HEK293 (cell line): ENCODE results near the gene STRN4.

Source experiments
- BCL11A ChIP-seq: fragments of 450-650 bp; formaldehyde crosslinking; IDR thresholded peaks from 2 replicates; pipeline ENCODE4 v1.5.1; 2016; ENCODE audit warnings: low read depth, missing biosample characterization, missing genetic modification characterization
- KLF16 ChIP-seq: fragments of 450-650 bp; formaldehyde crosslinking; IDR thresholded peaks from 2 replicates; pipeline ENCODE4 v1.5.1; 2017; ENCODE audit warnings: missing biosample characterization, missing genetic modification characterization
- OVOL3 ChIP-seq: fragments of 450-650 bp; formaldehyde crosslinking; IDR thresholded peaks from 2 replicates; pipeline ENCODE4 v1.5.1; 2016; ENCODE audit warnings: missing biosample characterization, missing genetic modification characterization
- SETDB1 ChIP-seq: IDR thresholded peaks from one replicate; pipeline ENCODE4 v1.6.1; 2017; ENCODE audit warnings: mild to moderate bottlenecking, low read length, moderate library complexity, mixed read lengths; ENCODE audit not compliant: insufficient read length
- SP2 ChIP-seq: fragments of 450-650 bp; formaldehyde crosslinking; IDR thresholded peaks from 2 replicates; pipeline ENCODE4 v1.5.1; 2016; ENCODE audit warnings: missing biosample characterization, missing genetic modification characterization
- TCF7L2 ChIP-seq: IDR thresholded peaks from 2 replicates; pipeline ENCODE4 v1.6.1; 2011; ENCODE audit warnings: low read depth, mild to moderate bottlenecking, inconsistent platforms, low read length, moderate library complexity, borderline replicate concordance
- TRIM28 ChIP-seq: IDR thresholded peaks from 2 replicates; pipeline ENCODE4 v1.6.1; 2011; ENCODE audit warnings: low read length, control low read depth, borderline replicate concordance
- YY1 ChIP-seq: fragments of 450-650 bp; formaldehyde crosslinking; IDR thresholded peaks from 2 replicates; pipeline ENCODE4 v1.5.1; 2018; ENCODE audit warnings: missing biosample characterization, missing genetic modification characterization
- YY2 ChIP-seq: fragments of 450-650 bp; formaldehyde crosslinking; IDR thresholded peaks from 2 replicates; pipeline ENCODE4 v1.5.1; 2016; ENCODE audit warnings: missing biosample characterization, missing genetic modification characterization
- ZBTB8A ChIP-seq: fragments of 450-650 bp; formaldehyde crosslinking; IDR thresholded peaks from 2 replicates; pipeline ENCODE4 v1.5.1; 2016; ENCODE audit warnings: missing biosample characterization, missing genetic modification characterization
- ZNF184 ChIP-seq: fragments of 450-650 bp; IDR thresholded peaks from 2 replicates; pipeline ENCODE4 v1.5.1; 2018; ENCODE audit warnings: missing biosample characterization, mild to moderate bottlenecking, missing genetic modification characterization
- ZNF19 ChIP-seq: fragments of 450-650 bp; formaldehyde crosslinking; IDR thresholded peaks from 2 replicates; pipeline ENCODE4; 2016; ENCODE audit warnings: missing biosample characterization, missing genetic modification characterization, low read depth
- ZNF221 ChIP-seq: fragments of 450-650 bp; formaldehyde crosslinking; IDR thresholded peaks from 2 replicates; pipeline ENCODE4 v1.5.1; 2017; ENCODE audit warnings: missing biosample characterization, missing genetic modification characterization, borderline replicate concordance
- ZNF24 ChIP-seq: fragments of 450-650 bp; formaldehyde crosslinking; IDR thresholded peaks from 2 replicates; pipeline ENCODE4 v1.5.1; 2016; ENCODE audit warnings: missing biosample characterization, missing genetic modification characterization
- ZNF280C ChIP-seq: fragments of 450-650 bp; formaldehyde crosslinking; IDR thresholded peaks from 2 replicates; pipeline ENCODE4 v1.5.1; 2016; ENCODE audit warnings: missing biosample characterization, missing genetic modification characterization
- ZNF280D ChIP-seq: fragments of 450-650 bp; formaldehyde crosslinking; IDR thresholded peaks from 2 replicates; pipeline ENCODE4 v1.5.1; 2016; ENCODE audit warnings: missing biosample characterization, missing genetic modification characterization
- ZNF350 ChIP-seq: fragments of 450-650 bp; formaldehyde crosslinking; IDR thresholded peaks from 2 replicates; pipeline ENCODE4 v1.5.0; 2017; ENCODE audit warnings: missing biosample characterization, mild to moderate bottlenecking, missing genetic modification characterization
- ZNF426 ChIP-seq: fragments of 450-650 bp; formaldehyde crosslinking; IDR thresholded peaks from 2 replicates; pipeline ENCODE4 v1.5.1; 2017; ENCODE audit warnings: missing biosample characterization, missing genetic modification characterization, mild to moderate bottlenecking, inconsistent platforms, moderate library complexity
- ZNF488 ChIP-seq: fragments of 450-650 bp; formaldehyde crosslinking; IDR thresholded peaks from 2 replicates; pipeline ENCODE4 v1.5.1; 2016; ENCODE audit warnings: missing biosample characterization, missing genetic modification characterization
- ZNF510 ChIP-seq: fragments of 450-650 bp; formaldehyde crosslinking; IDR thresholded peaks from 2 replicates; pipeline ENCODE4 v1.5.1; 2018; ENCODE audit warnings: mild to moderate bottlenecking, missing genetic modification characterization, missing biosample characterization; ENCODE audit not compliant: insufficient replicate concordance
- ZNF549 ChIP-seq: fragments of 450-650 bp; IDR thresholded peaks from 2 replicates; pipeline ENCODE4 v1.5.1; 2018; ENCODE audit warnings: missing biosample characterization, missing genetic modification characterization, mild to moderate bottlenecking, inconsistent platforms, moderate library complexity
- ZNF596 ChIP-seq: fragments of 450-650 bp; IDR thresholded peaks from 2 replicates; pipeline ENCODE4 v1.5.0; 2018; ENCODE audit warnings: missing biosample characterization, mild to moderate bottlenecking, missing genetic modification characterization, moderate library complexity
- ZNF610 ChIP-seq: fragments of 450-650 bp; formaldehyde crosslinking; IDR thresholded peaks from 2 replicates; pipeline ENCODE4 v1.5.1; 2016; ENCODE audit warnings: missing biosample characterization, missing genetic modification characterization, borderline replicate concordance
- ZNF670 ChIP-seq: fragments of 450-650 bp; formaldehyde crosslinking; IDR thresholded peaks from 2 replicates; pipeline ENCODE4 v1.5.1; 2016; ENCODE audit warnings: missing biosample characterization, missing genetic modification characterization, low read depth
- ZNF677 ChIP-seq: fragments of 450-650 bp; IDR thresholded peaks from 2 replicates; pipeline ENCODE4 v1.5.0; 2018; ENCODE audit warnings: missing biosample characterization, mild to moderate bottlenecking, missing genetic modification characterization, moderate library complexity
- ZNF785 ChIP-seq: fragments of 450-650 bp; formaldehyde crosslinking; IDR thresholded peaks from 2 replicates; pipeline ENCODE4 v1.5.1; 2016; ENCODE audit warnings: missing biosample characterization, missing genetic modification characterization
- ZSCAN16 ChIP-seq: fragments of 450-650 bp; formaldehyde crosslinking; IDR thresholded peaks from 2 replicates; pipeline ENCODE4 v1.5.1; 2016; ENCODE audit warnings: missing biosample characterization, missing genetic modification characterization
- TF ChIP-seq, protein P1 (sequence below): fragments of 450-650 bp; formaldehyde crosslinking; IDR thresholded peaks from 2 replicates; pipeline ENCODE4 v1.5.1; 2016; ENCODE audit warnings: missing biosample characterization, missing genetic modification characterization
- TF ChIP-seq, protein P2 (sequence below): fragments of 450-650 bp; formaldehyde crosslinking; IDR thresholded peaks from 2 replicates; pipeline ENCODE4 v1.5.1; 2016; ENCODE audit warnings: missing biosample characterization, missing genetic modification characterization, borderline replicate concordance
- TF ChIP-seq, protein P3 (sequence below): sonication (generic); formaldehyde crosslinking; IDR thresholded peaks from 2 replicates; pipeline ENCODE4 v1.8.1; 2022; ENCODE audit warnings: mild to moderate bottlenecking, moderate library complexity, missing genetic modification reagents

Gene STRN4

GRCh38 chr19:46745521-46746280 lies 549 bp downstream of the STRN4 start, which contains the start of gene FKRP (continued):
- no peak for TF ChIP-seq ZNF280D (tag by site-specific recombination)
- no peak for TF ChIP-seq ZSCAN16 (tag by site-specific recombination)
- TF ChIP-seq ZNF488 (tag by site-specific recombination) = no peak
- TF ChIP-seq, protein P1, sequence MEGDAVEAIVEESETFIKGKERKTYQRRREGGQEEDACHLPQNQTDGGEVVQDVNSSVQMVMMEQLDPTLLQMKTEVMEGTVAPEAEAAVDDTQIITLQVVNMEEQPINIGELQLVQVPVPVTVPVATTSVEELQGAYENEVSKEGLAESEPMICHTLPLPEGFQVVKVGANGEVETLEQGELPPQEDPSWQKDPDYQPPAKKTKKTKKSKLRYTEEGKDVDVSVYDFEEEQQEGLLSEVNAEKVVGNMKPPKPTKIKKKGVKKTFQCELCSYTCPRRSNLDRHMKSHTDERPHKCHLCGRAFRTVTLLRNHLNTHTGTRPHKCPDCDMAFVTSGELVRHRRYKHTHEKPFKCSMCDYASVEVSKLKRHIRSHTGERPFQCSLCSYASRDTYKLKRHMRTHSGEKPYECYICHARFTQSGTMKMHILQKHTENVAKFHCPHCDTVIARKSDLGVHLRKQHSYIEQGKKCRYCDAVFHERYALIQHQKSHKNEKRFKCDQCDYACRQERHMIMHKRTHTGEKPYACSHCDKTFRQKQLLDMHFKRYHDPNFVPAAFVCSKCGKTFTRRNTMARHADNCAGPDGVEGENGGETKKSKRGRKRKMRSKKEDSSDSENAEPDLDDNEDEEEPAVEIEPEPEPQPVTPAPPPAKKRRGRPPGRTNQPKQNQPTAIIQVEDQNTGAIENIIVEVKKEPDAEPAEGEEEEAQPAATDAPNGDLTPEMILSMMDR = no peak
- no peak for TF ChIP-seq ZNF610
- no peak for TF ChIP-seq ZNF24 (tag by site-specific recombination)
- no peak for TF ChIP-seq OVOL3 (tag by site-specific recombination)
- TF ChIP-seq, protein P2, sequence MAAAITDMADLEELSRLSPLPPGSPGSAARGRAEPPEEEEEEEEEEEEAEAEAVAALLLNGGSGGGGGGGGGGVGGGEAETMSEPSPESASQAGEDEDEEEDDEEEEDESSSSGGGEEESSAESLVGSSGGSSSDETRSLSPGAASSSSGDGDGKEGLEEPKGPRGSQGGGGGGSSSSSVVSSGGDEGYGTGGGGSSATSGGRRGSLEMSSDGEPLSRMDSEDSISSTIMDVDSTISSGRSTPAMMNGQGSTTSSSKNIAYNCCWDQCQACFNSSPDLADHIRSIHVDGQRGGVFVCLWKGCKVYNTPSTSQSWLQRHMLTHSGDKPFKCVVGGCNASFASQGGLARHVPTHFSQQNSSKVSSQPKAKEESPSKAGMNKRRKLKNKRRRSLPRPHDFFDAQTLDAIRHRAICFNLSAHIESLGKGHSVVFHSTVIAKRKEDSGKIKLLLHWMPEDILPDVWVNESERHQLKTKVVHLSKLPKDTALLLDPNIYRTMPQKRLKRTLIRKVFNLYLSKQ (tag by site-specific recombination) = no peak
- TF ChIP-seq TCF7L2 = no peak
- 0 out of 2 replicates have a peak, but pooled peaks have one; percentile 13 for TF ChIP-seq ZNF596 (tag by site-specific recombination)
- TF ChIP-seq ZNF677 (tag by site-specific recombination) = 0 out of 2 replicates have a peak, but pooled peaks have one; percentile 17
- TF ChIP-seq ZNF184 (tag by site-specific recombination) = no peak
- no peak for TF ChIP-seq ZNF785
- TF ChIP-seq KLF16 (tag by site-specific recombination) = peak; percentile 63; the same call in 1 of the 2 replicates
- no peak for TF ChIP-seq TRIM28
- TF ChIP-seq ZNF510 (tag by site-specific recombination) = no peak
- no peak for TF ChIP-seq BCL11A (tag by site-specific recombination)
- TF ChIP-seq, protein P3, sequence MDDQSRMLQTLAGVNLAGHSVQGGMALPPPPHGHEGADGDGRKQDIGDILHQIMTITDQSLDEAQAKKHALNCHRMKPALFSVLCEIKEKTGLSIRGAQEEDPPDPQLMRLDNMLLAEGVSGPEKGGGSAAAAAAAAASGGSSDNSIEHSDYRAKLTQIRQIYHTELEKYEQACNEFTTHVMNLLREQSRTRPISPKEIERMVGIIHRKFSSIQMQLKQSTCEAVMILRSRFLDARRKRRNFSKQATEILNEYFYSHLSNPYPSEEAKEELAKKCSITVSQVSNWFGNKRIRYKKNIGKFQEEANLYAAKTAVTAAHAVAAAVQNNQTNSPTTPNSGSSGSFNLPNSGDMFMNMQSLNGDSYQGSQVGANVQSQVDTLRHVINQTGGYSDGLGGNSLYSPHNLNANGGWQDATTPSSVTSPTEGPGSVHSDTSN = no peak
- peak; percentile 51 for TF ChIP-seq SP2
- TF ChIP-seq YY2 (tag by site-specific recombination) = no peak
- TF ChIP-seq ZNF19 (tag by site-specific recombination) = no peak
- no peak for TF ChIP-seq ZNF221
- no peak for TF ChIP-seq ZNF549 (tag by site-specific recombination)
- no peak for TF ChIP-seq ZBTB8A (tag by site-specific recombination)
- TF ChIP-seq ZNF426 = no peak
- TF ChIP-seq ZNF670 (tag by site-specific recombination) = no peak
- TF ChIP-seq ZNF350 (tag by site-specific recombination) = no peak
- TF ChIP-seq ZNF280C (tag by site-specific recombination) = no peak
- TF ChIP-seq YY1 (tag by site-specific recombination) = peak; percentile 77
- no peak for TF ChIP-seq SETDB1
